Activated CD4-positive, alpha-beta T cell treated with anti-CD3 and anti-CD28 coated beads, Interleukin-10, Interleukin-2, amounts not matched to agents 100 ng/mL and 50 ng/mL, durations not matched to agents 16 hours and 8 hours (primary cell): Measurements from ENCODE around the gene PRIMPOL.
"Not testable (repeated sequence)": the region's sequence is repeated elsewhere in the genome, so short reads cannot be mapped to it uniquely, and the experiment has no call there.

Source experiments
- DNase-seq: peaks from one replicate; pipeline ENCODE4 v3.0.0-alpha.2; 2020

PRIMPOL gene, protein sequence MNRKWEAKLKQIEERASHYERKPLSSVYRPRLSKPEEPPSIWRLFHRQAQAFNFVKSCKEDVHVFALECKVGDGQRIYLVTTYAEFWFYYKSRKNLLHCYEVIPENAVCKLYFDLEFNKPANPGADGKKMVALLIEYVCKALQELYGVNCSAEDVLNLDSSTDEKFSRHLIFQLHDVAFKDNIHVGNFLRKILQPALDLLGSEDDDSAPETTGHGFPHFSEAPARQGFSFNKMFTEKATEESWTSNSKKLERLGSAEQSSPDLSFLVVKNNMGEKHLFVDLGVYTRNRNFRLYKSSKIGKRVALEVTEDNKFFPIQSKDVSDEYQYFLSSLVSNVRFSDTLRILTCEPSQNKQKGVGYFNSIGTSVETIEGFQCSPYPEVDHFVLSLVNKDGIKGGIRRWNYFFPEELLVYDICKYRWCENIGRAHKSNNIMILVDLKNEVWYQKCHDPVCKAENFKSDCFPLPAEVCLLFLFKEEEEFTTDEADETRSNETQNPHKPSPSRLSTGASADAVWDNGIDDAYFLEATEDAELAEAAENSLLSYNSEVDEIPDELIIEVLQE

GRCh38 chr4:184649026-184649970 lies at the start of gene PRIMPOL, which contains the start of gene CASP3:
Gene PRIMPOL (plus strand): TSS chr4:184649738. CDS start chr4:184657141, 7,403 bp downstream.
Gene CASP3 (minus strand): TSS chr4:184649447. CDS start chr4:184638453, 10,994 bp downstream.
- peak; percentile 98 for DNase-seq

GRCh38 chr4:184600982-184601381 lies 48.6 kb upstream of the PRIMPOL start:
- not testable (repeated sequence) for DNase-seq

- not testable (repeated sequence) for DNase-seq
Measured at GRCh38 chr4:184602857-184603256, 46.7 kb upstream of the PRIMPOL start.

- DNase-seq = not testable (repeated sequence)
Measured at GRCh38 chr4:184607429-184607828, 42.1 kb upstream of the PRIMPOL start.

DNA sequence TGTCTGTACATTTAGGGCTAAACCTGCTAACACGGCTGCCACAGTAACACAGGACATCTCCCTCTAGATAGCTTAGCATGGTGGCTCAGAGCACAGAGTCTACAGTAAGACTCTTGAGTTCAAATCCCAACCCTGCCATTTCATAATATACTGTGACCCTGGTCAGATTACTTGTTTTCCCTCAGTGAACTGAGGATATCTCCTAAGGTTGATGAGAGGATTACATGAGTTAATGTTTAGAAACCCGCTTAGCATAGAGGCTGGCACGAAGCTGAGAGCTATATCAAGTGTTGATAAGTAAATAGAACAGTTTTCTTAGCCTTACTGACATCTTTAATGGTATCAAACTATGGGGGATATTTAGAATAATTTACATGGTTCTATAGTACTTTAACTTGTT lies 37.5 kb upstream of the PRIMPOL start:
- no peak for DNase-seq

DNA sequence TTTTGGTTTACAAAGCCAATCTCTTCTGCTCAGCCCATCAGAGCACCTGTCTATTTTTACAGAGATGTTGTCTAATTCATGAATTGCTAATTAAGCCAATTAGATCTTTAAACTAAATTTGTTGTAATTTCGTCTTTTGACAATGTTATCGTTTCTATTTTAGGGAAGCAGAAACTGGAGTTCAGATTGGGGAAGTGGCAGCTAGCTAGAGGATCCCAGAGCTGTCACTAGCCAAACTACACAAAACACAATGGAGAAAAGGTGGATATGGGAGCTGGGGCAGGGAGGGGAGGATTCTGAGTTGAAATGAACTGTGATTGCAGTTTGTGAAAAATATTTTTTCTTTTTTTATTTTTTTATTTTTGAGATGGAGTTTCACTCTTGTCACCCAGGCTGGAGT lies 36.1 kb upstream of the PRIMPOL start:
- no peak for DNase-seq

- DNase-seq = no peak
Measured at GRCh38 chr4:184614509-184614908, 35.0 kb upstream of the PRIMPOL start.

GRCh38 chr4:184616168-184616567 lies 33.4 kb upstream of the PRIMPOL start:
- DNase-seq = not testable (repeated sequence)

DNA sequence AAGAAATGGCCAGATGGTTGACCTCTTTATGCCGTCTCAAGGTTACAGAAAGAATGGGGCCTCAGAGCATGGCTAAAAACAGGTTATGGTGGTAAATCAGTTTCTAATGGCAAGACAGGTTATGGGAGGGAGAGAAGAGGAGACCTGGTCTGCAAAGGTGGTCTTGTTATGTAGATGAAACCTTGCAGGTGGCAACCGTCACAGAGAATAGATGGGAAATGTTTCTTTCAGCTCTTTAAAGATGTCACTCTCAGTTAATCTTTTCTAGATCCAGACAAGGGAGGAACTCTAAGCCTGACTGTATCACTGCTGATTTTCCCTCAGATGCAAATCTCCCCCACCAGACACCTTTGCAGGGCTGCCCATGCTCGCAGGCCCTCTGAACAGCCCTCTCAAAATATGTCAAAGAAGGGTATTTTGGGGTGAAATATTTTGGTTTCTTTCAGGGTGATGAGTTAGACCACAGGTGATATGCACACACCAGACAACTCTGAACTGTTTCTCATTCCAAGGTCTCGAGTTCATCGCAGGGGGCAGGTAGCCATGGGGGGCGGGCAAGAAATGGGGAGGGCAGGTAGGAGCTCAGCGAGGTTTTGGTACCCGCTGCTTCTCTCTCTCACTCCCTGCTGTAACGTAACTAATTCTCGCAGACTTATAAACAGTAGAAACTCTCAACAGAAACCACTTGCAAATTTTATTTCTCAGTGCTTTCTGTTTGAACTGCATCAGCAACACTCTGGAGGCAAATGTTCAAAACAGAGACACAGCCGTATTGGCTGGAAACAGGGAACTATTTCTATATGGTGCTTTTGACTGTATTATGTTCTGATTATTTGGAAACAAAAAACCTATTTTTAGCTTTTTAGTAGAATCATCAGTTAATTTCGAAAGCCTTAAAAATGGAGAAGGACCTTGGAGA lies 32.6 kb upstream of the PRIMPOL start:
- DNase-seq = no peak

DNA sequence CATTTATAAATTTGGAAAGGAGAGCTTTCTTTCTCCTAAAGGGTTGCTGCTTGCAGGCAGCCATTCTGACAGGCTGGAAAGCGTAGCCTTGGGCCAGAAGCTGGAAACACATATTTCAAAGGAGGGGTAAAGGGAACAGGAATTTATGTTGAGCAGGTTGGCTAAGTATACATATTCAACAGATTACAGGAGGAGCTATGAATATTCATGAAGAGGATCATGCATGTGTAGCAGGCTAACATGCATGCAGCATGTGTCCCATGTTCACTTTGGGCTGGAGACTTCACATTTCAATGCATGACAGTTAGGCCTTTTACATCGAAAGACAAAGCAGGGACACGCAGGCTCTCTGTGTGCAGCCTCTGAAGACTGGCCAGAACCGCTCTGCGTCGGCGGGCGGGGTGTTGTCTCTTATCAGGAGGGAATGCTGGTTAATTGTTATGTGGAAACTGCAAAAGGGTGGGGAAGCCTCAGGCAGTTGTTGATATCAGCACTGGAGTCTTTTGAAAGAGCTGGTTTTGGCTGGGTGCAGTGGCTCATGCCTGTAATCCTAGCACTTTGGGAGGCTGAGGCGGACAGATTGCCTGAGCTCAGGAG lies 31.8 kb upstream of the PRIMPOL start:
- DNase-seq = no peak

- no peak for DNase-seq
Measured at GRCh38 chr4:184620212-184620867, 29.2 kb upstream of the PRIMPOL start.

GRCh38 chr4:184621518-184621917 lies 28.0 kb upstream of the PRIMPOL start:
- DNase-seq = no peak

- not testable (repeated sequence) for DNase-seq
Measured at GRCh38 chr4:184624504-184624903, 25.0 kb upstream of the PRIMPOL start.

DNA sequence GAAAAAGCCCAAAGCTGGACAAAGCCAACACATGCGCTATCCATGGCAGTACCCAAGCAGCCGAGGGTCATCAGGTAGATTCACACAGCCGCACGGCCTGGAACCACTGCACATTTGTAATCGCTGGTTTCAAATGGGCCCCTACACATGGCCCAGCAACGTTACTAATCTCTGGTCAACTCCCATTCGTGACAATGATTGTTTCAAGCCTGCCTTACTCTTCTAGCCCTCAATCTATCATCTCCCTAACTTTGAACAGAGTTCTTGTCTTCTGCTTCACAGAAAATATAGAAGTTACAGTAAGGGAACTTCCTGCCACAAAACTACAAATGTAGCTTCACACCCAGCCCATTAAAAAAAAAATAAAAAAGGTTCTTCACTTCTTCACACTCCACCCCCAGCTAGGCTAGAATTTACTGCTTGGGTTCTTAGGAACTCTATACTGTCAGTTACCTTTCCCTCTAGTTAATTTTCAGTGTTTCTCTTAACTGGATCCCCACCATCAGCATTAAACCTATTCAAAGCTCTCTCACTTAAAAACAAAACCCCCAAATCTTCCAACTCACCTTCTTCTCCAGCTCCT lies 24.5 kb upstream of the PRIMPOL start:
- no peak for DNase-seq

DNA sequence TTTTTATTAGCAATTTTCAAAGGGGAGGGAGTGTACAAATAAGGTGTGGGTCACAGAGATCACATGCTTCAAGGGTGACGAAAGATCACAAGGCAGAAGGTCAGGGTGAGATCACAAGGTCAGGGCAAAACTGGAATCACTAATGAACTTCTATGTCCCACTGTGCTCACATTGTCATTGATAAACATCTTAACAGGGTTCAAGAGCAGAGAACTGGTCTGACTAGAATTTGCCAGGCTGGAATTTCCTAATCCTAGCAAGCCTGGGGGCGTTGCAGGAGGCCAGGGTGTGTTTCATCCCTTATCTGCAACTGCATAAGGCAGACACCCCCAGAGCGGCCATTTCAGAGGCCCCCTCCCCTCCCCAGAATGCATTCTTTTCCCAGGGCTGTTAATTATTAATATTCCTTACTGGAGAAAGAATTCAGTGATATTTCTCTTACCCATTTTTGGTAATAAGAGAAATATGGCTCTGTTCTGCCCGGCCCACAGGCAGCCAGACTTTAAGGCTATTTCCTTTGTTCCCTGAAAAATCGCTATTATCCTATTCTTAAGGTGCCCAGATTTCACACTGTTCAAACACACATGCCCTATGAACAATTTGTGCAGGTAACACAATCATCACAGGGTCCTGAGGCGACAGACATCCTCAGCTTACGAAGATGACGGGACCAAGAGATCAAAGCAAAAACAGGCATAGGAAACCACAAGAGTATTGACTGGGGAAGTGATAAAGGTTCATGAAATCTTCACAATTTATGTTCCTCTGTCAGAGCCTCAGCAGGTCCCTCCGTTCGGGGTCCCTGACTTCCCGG lies 23.5 kb upstream of the PRIMPOL start:
- not testable (repeated sequence) for DNase-seq

DNA sequence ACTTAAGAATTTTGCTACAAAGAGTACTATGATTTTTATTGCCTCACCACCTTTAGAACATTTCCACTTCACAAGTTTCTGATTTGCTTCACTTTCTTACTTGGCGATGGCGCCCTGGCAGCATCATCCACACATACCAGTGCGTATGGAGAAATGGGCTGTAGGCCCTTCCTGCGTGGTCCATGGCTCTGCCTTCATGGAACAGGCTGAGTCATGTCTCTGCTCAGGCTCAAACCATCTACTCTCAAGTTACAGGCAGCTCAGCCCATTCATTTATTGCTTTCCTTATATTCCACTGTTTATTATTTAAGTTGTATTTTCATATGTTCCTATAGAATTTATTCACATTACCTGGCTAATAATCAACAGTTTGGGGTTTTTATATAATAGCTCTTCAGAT lies 21.4 kb upstream of the PRIMPOL start:
- no peak for DNase-seq

GRCh38 chr4:184632842-184633241 lies 16.7 kb upstream of the PRIMPOL start:
- no peak for DNase-seq

DNA sequence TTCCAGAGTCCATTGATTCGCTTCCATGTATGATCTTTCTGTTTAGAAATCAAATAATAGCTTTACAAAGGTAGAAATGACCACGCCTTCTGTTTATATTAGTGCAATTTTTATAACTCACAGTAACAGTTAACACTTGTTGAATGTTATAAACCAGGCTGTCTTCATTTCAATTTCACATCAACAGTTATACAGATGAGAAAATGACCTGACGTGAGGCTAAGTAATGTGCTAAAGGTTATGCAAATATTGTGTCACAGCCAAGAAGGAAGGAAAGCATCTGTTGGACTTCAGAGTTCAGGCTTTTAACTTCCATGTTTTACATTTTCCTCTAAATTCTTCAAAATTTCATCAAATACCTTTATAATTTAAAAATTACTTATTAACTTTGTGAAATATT lies 14.2 kb upstream of the PRIMPOL start:
- no peak for DNase-seq

GRCh38 chr4:184636144-184636543 lies 13.4 kb upstream of the PRIMPOL start:
- DNase-seq = no peak

GRCh38 chr4:184636897-184637296 lies 12.6 kb upstream of the PRIMPOL start:
- no peak for DNase-seq
